Type B pancreatic cell (in vitro differentiated cells): ENCODE measurements around the gene TPX2. TPM values are rescaled to one million over a fixed set of nuclear protein-coding genes. Genes with fewer than 3 reads are reported as not detected.

Source experiments
- DNase-seq: peaks from one replicate; pipeline ENCODE4 v3.0.0; 2021; ENCODE audit warnings: mixed read lengths; ENCODE audit not compliant: unreplicated experiment; ENCODE audit errors: extremely low spot score
- H3K27ac Mint-ChIP-seq: 2 replicates; pipeline ENCODE4 v1.8.0; 2021; ENCODE audit warnings: mild to moderate bottlenecking, mixed read lengths
- H3K27me3 Mint-ChIP-seq: 2 replicates; pipeline ENCODE4 v1.8.0; 2021; ENCODE audit warnings: mixed read lengths
- H3K36me3 Mint-ChIP-seq: 2 replicates; pipeline ENCODE4 v1.8.0; 2021; ENCODE audit warnings: mixed read lengths
- H3K4me1 Mint-ChIP-seq: one replicate; pipeline ENCODE4 v1.8.0; 2021; ENCODE audit warnings: mixed read lengths; ENCODE audit not compliant: unreplicated experiment
- H3K4me3 Mint-ChIP-seq: 2 replicates; pipeline ENCODE4 v1.8.0; 2021; ENCODE audit warnings: mild to moderate bottlenecking, mixed read lengths
- H3K9me3 Mint-ChIP-seq: 2 replicates; pipeline ENCODE4 v1.8.0; 2021; ENCODE audit warnings: mixed read lengths
- CTCF ChIP-seq: fragments of 200-600 bp; sonication (generic); conservative IDR thresholded peaks from 2 replicates; pipeline ENCODE4 v1.5.0; 2021; ENCODE audit warnings: antibody characterized with exemption, mild to moderate bottlenecking
- total RNA-seq: library from RNA; stranded (reverse); gene quantifications from 2 replicates; pipeline ENCODE4 v1.2.1, GENCODE V29; 2021; ENCODE audit warnings: low replicate concordance

TPX2 gene
- total RNA-seq, 1 donor from 2014 or later = 130 TPM

- Mint-ChIP-seq H3K9me3 (no peaks in the 10 kb centered on the region), H3K27me3 (peaks cover 10% of the 10 kb centered on the region), H3K27ac (no peak overlapping the region), H3K36me3 (no peaks in the 10 kb centered on the region), H3K4me3 (no peak overlapping the region), H3K4me1 (peaks cover 13% of the 10 kb centered on the region)
- no peak for DNase-seq
- no peak for TF ChIP-seq CTCF
Observed at GRCh38 chr20:31817461-31817860, 78.4 kb downstream of the TPX2 start.

- Mint-ChIP-seq H3K4me1 (peaks cover 12% of the 10 kb centered on the region), H3K4me3 (no peak overlapping the region), H3K27ac (no peak overlapping the region), H3K27me3 (peaks cover 13% of the 10 kb centered on the region), H3K9me3 (no peaks in the 10 kb centered on the region), H3K36me3 (no peaks in the 10 kb centered on the region)
- no peak for DNase-seq
- TF ChIP-seq CTCF = no peak
Observed at GRCh38 chr20:31818376-31818908, 79.4 kb downstream of the TPX2 start.

- TF ChIP-seq CTCF = no peak
- H3K27ac Mint-ChIP-seq = no peak within 1 kb of the TSS
- no peaks in the 10 kb centered on the region for H3K9me3 Mint-ChIP-seq
- H3K27me3 Mint-ChIP-seq = peaks cover 13% of the 10 kb centered on the region
- H3K36me3 Mint-ChIP-seq = no peaks in the 10 kb centered on the region
- DNase-seq = no peak
- H3K4me1 Mint-ChIP-seq = peaks cover 12% of the 10 kb centered on the region
- no peak within 1 kb of the TSS for H3K4me3 Mint-ChIP-seq
Observed at GRCh38 chr20:31819083-31819784, 80.1 kb downstream of the TPX2 start, which contains the start of gene MYLK2. Gene MYLK2, plus strand, starts transcription at chr20:31819356. Its CDS starts 225 bp downstream, at chr20:31819581.

GRCh38 chr20:31820228-31820627 lies 81.1 kb downstream of the TPX2 start:
- TF ChIP-seq CTCF = no peak
- no peak for DNase-seq
- peaks cover 9% of the 10 kb centered on the region for H3K4me1 Mint-ChIP-seq
- no peak overlapping the region for H3K4me3 Mint-ChIP-seq
- H3K27me3 Mint-ChIP-seq = peaks cover 13% of the 10 kb centered on the region
- H3K9me3 Mint-ChIP-seq = no peaks in the 10 kb centered on the region
- no peaks in the 10 kb centered on the region for H3K36me3 Mint-ChIP-seq
- no peak overlapping the region for H3K27ac Mint-ChIP-seq

- H3K27me3 Mint-ChIP-seq = peaks cover 9% of the 10 kb centered on the region
- no peaks in the 10 kb centered on the region for H3K36me3 Mint-ChIP-seq
- no peak overlapping the region for H3K27ac Mint-ChIP-seq
- no peaks in the 10 kb centered on the region for H3K9me3 Mint-ChIP-seq
- DNase-seq = no peak
- TF ChIP-seq CTCF = no peak
- peaks cover 6% of the 10 kb centered on the region for H3K4me1 Mint-ChIP-seq
- H3K4me3 Mint-ChIP-seq = no peak overlapping the region
Observed at GRCh38 chr20:31821427-31821826, 82.3 kb downstream of the TPX2 start.
